SK-N-MC (cell line): Measurements from ENCODE around the gene CLDN4.
"Not testable (repeated sequence)": the region's sequence is repeated elsewhere in the genome, so short reads cannot be mapped to it uniquely, and the experiment has no call there.

Source experiments
- DNase-seq: peaks from one replicate; pipeline ENCODE4 v3.0.0-alpha.2; 2011; ENCODE audit warnings: low read depth, low spot score
- H3K27ac ChIP-seq: fragments of 200-600 bp; sonication (generic); 2 replicates; pipeline ENCODE4 v1.5.1; 2016; ENCODE audit warnings: mixed run types
- H3K36me3 ChIP-seq: fragments of 200-600 bp; sonication (generic); 2 replicates; pipeline ENCODE4 v1.6.1; 2017; ENCODE audit warnings: antibody characterized with exemption, low read length, mixed read lengths; ENCODE audit not compliant: insufficient read depth
- H3K4me3 ChIP-seq: fragments of 200-600 bp; sonication (generic); 2 replicates; pipeline ENCODE4 v1.5.1; 2016
- H3K9ac ChIP-seq: fragments of 200-600 bp; sonication (generic); 2 replicates; pipeline ENCODE4 v1.8.0; 2017; ENCODE audit warnings: mixed run types, mixed read lengths; ENCODE audit not compliant: insufficient read length
- H3K9me3 ChIP-seq: fragments of 200-600 bp; sonication (generic); 2 replicates; pipeline ENCODE4 v1.6.1; 2017; ENCODE audit warnings: low read depth, mild to moderate bottlenecking, antibody characterized with exemption, low read length, moderate library complexity, mixed read lengths
- EZH2 ChIP-seq: fragments of 200-600 bp; sonication (generic); IDR thresholded peaks from one replicate; pipeline ENCODE4 v1.6.1; 2017; ENCODE audit warnings: antibody characterized with exemption
- FOXP2 ChIP-seq: optimal IDR thresholded peaks from 2 replicates; pipeline ENCODE3; 2011; ENCODE audit warnings: mild to moderate bottlenecking, moderate library complexity; ENCODE audit not compliant: insufficient read depth; ENCODE audit errors: extremely low read length, control extremely low read depth
- POLR2AphosphoS5 ChIP-seq: IDR thresholded peaks from 2 replicates; pipeline ENCODE4 v1.6.1; 2012; ENCODE audit warnings: mild to moderate bottlenecking, low read depth, low read length, borderline replicate concordance

CLDN4 gene

DNA sequence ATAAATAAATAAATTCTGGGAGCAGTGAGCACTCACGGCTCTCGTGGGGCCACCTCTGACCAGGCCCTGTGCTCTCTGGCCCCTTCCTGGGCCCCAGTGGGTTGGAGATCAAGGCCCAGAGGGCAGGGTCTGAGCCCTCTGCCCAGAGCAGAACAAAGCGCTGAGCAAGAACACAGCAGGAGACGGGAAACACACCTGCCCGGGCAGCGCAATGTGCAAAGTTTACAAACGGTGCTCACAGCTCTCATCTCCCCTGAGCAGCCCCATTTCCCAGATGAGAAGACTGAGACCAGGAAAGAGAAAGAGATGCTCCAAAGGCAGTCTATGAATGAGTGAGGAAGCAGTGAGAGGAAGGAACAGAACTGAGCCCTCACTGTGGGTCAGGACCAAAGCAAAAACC lies 8.5 kb downstream of the CLDN4 start:
- TF ChIP-seq FOXP2 (no peak), EZH2 (no peak), POLR2AphosphoS5 (no peak)

DNA sequence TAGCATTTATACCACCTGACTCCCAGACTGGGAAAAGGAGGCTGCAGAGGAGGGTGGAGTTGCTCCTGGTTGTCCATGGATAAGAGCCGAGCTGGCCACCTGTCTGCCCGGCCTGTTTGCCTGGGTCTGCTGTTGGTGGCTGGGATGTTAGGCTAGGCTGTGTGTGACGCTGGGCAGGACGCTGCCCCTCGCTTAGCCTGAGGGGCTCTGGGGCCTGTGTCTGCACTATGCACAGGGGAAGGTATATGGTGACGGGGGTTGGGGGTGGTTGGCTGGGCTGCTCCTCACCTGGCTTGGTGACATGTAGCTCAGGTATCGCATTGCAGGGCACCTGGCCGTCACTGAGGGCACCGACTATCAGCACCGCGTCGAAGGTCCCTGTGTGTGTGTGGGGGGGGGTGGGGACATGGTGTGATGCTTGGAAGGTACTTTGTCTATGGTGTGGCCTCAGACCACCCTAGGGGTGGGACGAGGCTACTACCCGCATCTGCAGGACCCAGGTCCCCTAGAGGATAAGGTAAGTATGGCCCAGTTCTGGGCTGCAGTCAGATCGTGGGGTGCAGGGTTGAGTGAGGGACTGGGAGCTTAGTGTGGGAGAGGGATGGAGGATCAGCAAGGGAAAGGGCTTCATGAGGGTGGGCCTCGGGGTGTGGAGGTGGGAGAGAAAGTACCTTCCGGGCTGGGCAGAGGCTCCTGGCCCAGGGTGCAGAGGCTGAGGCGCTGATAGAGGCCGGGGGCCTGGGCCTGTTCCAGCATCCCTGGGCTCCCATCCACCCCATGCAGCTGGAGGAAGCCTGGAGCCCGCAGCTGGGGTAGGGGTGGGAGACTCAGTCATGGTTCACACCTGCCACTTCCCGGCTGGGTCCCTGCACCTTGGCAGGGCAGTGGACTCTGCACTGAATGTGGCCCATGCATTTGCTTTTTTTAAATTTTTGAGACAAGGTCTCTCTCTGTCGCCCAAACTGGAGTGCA lies 9.2 kb downstream of the CLDN4 start:
- H3K4me3 ChIP-seq = no peak overlapping the region
- no peaks in the 10 kb centered on the region for H3K9me3 ChIP-seq
- H3K9ac ChIP-seq = no peak overlapping the region
- H3K27ac ChIP-seq = no peak overlapping the region
- no peak for DNase-seq
- H3K36me3 ChIP-seq = no peaks in the 10 kb centered on the region
- no peak for TF ChIP-seq EZH2

More for the DNA sequence above, 8.5 kb downstream of the CLDN4 start:
- Histone ChIP-seq H3K9ac (no peak overlapping the region), H3K36me3 (no peaks in the 10 kb centered on the region), H3K4me3 (no peak overlapping the region), H3K9me3 (no peaks in the 10 kb centered on the region), H3K27ac (no peak overlapping the region)
- no peak for DNase-seq

DNA sequence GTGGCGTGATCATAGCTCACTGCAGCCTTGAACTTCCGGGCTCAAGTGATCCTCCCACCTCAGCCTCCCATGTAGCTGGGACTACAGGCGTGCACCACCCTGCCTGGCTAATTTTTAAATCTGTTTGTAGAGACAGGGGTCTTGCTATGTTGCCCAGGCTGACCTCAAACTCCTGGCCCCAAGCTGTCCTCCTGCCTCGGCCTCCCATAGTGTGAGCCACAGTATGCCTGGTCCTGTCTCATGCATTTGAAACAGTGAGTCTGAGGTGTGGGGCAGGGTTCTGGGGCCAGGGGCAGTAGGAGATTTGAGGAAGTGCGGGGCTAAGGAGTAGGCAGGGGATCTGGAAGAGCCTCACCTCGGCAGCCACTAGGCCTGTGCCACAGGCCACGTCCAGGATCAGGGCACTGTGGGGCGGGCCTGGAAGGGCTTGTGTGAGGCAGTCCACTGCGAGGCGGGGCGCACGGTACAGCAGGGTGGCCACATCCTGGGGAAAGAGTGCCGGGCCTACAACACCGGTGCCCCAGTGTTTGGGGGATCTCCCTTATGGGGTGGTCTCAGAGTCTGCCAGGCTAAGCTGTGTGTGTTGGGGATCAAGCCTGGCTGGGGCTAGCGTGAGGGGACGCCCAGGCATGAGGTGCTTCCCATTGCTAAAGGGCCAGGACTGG lies 10.1 kb downstream of the CLDN4 start:
- H3K9ac ChIP-seq = no peak overlapping the region
- H3K27ac ChIP-seq = no peak overlapping the region
- DNase-seq = no peak
- no peaks in the 10 kb centered on the region for H3K36me3 ChIP-seq
- no peaks in the 10 kb centered on the region for H3K9me3 ChIP-seq
- TF ChIP-seq FOXP2 (no peak), POLR2AphosphoS5 (no peak), EZH2 (no peak)
- no peak overlapping the region for H3K4me3 ChIP-seq

DNA sequence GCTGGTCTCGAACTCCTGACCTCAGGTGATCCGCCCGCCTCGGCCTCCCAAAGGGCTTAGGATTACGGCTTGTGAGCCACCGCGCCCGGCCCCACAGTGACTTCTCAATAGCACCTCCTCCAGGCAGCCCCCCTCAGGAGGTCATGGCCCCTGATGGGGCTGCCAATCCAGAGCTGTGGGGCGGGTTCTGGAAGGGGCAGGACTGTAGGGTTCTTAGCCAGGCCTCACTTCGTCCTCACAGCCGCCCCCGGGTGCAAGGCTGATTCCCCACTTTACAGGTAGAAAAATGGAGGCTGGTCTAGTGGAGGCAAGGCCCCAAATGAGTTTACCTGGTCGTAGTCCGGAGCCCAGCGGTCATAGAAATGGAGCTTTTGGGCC lies 10.9 kb downstream of the CLDN4 start:
- TF ChIP-seq POLR2AphosphoS5 (no peak), EZH2 (no peak), FOXP2 (no peak)
- Histone ChIP-seq H3K9ac (peak overlapping the region; percentile 87), H3K27ac (no peak overlapping the region), H3K36me3 (no peaks in the 10 kb centered on the region), H3K4me3 (peak overlapping the region; percentile 94), H3K9me3 (no peaks in the 10 kb centered on the region)
- no peak for DNase-seq

DNA sequence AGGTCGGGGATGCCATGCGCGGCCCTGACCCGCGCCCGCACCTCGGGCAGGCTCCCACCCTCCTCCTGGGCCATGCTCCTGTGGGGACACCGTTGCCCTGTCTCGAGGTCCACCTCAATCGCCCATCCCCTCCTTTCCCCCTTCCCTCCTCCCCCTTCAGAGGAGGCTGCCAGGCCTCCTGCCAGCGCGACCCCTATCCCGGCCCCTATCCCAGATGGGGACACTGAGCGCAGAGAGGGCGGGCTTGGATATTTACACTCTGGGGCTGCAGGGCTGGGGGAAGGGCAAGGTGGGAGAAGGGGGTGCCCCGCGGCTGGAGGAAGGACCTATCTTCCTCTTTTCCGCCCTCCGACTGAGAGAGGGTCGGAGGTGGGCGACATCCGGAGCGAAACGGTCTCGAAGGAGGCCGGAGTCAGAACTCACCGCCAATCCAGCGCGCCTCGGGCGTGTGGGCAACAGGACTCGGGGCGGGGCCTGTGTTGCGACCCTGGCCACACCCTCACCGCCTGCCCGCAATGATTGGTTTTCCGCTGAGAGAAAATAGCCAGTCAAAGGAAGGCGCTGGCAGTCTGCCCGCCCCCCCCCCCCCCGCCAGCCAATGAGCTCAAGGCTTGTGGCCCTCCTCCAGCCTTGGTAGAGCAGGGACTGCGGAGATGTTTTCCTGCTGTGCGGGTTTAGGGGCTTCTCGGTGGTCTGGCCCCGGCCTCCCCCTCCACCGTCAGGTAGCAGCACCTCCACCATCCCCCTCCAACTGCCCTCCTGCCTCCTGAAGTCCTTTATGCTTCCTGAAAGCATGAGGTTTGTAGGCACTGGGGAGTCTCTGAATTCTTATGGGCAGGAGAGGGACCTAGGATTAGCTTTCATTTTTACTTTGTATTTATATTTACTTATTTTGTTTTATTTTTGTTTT lies 11.5 kb downstream of the CLDN4 start, which contains the start of gene METTL27:
TSS of gene METTL27 (minus strand) at position 450 of the 910 bp plus-strand sequence. CDS start at position 74, 376 bp downstream.
- peak within 1 kb of the TSS; percentile 87 for H3K9ac ChIP-seq
- no peak for TF ChIP-seq EZH2
- TF ChIP-seq POLR2AphosphoS5 = peak; percentile 82
- TF ChIP-seq FOXP2 = peak; percentile 64
- H3K36me3 ChIP-seq = no peaks in the 10 kb centered on the region
- H3K27ac ChIP-seq = no peak within 1 kb of the TSS
- peak; percentile 55 for DNase-seq
- H3K4me3 ChIP-seq = peak within 1 kb of the TSS; percentile 94
- no peaks in the 10 kb centered on the region for H3K9me3 ChIP-seq

DNA sequence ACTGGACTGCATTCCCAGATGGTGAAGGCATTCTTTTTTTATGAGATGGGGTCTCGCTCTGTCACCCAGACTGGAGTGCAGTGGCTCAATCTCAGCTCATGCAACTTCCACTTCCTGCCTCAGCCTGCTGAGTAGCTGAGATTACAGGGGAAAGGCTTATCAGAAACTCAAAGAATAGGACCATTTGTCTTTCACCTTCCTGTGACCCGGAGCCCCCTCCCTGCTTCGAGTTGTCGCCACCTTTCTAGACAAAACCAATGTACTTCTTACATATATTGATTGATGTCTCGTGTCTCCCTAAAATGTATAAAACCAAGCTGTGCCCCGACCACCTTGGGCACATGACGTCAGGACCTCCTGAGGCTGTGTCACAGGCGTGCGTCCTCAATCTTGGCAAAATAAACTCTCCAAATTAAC lies 13.3 kb downstream of the CLDN4 start:
- Histone ChIP-seq H3K36me3 (no peaks in the 10 kb centered on the region), H3K4me3 (no peak overlapping the region), H3K9ac (no peak overlapping the region), H3K27ac (no peak overlapping the region), H3K9me3 (no peaks in the 10 kb centered on the region)
- TF ChIP-seq EZH2 = no peak
- DNase-seq = no peak

DNA sequence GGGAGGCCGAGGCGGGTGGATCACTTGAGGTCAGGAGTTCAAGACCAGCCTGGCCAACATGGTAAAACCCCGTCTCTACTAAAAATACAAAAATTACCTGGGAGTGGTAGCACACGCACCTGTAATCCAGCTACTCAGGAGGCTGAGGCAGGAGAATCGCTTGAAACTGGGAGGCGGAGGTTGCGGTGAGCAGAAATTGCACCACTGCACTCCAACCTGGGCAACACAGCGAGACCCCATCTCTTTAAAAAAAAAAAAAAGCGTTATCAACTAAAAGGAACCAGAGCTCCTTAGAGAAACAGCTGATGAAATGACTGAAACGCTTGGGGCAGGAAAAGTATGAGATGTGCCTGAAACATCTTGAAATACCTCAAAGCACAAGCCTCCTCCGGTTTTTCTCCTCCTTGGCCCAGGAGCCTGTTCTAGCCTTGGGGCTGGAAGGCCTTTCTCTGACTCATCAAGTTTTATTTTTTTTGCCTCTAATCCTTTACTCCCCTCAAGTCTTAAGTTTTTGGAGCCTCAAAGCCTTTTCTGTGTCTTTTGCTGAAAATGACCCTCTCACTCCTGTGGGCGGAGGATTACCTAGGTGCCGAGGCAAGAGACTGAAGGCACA lies 14.2 kb downstream of the CLDN4 start:
- TF ChIP-seq EZH2 = no peak
- no peak for TF ChIP-seq POLR2AphosphoS5
- TF ChIP-seq FOXP2 = no peak
- Histone ChIP-seq H3K4me3 (no peak overlapping the region), H3K9me3 (no peaks in the 10 kb centered on the region), H3K9ac (no peak overlapping the region), H3K36me3 (no peaks in the 10 kb centered on the region), H3K27ac (no peak overlapping the region)
- DNase-seq = no peak

DNA sequence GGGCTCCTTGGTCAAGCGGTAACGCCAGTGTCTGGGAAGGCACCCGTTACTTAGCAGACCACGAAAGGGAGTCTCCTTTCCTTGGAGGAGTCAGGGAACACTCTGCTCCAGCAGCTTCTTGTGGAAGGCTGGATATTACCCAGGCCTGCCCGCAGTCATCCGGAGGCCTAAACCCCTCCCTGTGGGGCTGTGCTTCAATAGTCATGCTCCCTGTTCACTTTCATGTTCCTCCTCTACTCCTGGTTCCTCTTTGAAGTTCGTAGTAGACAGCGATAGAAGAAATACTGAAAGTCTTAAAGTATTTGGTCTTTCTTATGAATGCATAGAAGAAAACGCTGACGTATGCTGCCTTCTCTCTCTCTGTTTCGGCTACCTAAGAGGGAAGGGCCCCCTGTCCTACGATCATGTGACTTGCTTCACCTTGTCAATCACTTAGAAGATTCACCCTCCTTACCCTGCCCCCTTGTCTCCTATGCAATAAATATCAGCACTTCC lies 15.0 kb downstream of the CLDN4 start:
- not testable (repeated sequence) for H3K9me3 ChIP-seq, H3K27ac ChIP-seq, DNase-seq, H3K36me3 ChIP-seq, H3K9ac ChIP-seq, H3K4me3 ChIP-seq
